NCI-H526 treated with DMSO at 0.1 percent for 48 hours (cell line): ENCODE data around the gene GABRR3.
"Not testable (repeated sequence)": the region's sequence is repeated elsewhere in the genome, so short reads cannot be mapped to it uniquely, and the experiment has no call there.

Experiments used
- DNase-seq: peaks from one replicate; lab custom pipeline; 2025; lab: John Stamatoyannopoulos, UW

GABRR3 gene

DNA sequence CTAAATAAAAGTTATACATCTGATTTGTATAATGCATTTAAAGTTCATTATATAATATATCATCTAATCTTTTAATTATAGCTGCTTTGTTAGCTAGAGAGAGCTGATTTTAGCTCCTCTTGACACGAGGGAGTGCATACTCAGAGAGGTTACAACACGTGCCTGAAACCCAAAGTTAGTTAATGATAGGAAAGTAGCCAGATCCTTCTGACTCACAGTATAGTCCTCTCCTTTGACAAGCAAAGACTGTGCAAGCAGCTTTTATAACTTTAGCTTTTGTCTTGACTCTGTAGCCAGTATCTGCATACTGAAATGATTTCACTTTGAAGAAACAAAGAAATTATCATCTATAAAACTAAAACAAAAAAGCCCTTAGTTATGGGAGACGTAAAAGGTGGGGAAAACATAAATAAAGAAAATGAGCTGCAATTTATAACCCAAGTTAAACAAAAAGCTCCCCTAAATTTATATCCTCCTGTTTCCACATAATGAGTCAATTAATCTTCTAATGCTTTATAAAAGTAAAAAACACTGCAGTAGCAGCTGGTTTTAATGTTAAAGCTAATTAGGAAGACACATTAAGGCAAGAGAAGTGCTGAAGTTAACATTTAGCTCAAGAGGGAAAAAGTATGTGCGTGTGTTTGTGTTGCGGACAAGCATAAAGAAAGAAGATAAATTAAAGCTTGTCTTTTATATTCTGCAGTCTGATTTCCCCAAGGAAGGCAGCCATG lies 13.1 kb downstream of the GABRR3 start:
- DNase-seq = no peak

DNA sequence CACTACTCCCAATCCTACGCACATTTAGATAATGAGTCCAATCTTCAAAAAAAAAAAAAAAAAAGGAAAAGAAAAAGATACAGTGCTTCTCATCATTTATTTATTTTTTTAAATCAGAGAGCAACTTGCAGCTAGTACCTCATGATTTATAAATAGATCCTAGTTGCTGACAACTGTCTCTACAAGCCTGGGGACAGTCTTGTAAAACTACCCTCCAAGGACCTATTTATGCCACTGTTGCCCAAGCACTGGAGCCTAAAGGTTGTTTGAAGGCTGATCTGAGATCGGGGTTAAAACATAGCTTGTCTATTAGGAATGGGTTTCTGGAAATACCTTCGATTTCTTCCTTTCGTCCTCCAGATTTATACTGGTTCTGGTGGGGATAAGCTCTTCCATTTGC lies 14.7 kb downstream of the GABRR3 start:
- no peak for DNase-seq

DNA sequence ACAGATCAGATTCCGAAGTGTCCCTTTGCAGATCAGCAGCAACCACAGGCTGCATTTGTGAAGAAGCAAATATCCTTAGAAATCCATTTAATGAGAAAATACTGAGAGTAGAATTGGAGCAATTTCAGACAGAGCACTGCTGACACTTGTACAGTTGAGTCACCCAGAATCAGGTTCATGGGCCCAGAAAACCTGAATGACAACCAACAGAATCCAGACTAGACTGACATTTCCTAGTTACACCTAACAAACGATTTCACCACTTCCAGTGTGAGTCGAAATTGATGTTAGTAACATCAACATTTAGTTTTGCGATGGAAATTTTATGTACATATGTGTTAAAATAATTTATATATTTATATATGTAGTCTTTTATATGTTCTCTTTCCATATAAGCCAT lies 16.8 kb downstream of the GABRR3 start:
- no peak for DNase-seq

DNA sequence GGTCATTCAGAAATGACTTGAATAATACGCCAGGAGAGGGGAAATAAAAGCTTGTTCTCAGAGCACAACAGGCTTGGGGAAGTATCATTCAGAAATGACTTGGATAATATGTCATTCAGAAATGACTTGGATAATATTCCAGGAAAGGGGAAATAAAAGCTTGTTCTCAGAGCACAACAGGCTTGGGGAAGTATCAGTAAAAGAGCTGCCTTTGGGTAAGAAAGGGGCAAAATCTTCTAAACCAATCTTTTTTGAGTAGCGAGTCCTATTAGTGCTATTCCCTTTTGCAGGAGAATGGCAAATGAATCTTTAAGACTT lies 20.9 kb downstream of the GABRR3 start:
- no peak for DNase-seq

DNA sequence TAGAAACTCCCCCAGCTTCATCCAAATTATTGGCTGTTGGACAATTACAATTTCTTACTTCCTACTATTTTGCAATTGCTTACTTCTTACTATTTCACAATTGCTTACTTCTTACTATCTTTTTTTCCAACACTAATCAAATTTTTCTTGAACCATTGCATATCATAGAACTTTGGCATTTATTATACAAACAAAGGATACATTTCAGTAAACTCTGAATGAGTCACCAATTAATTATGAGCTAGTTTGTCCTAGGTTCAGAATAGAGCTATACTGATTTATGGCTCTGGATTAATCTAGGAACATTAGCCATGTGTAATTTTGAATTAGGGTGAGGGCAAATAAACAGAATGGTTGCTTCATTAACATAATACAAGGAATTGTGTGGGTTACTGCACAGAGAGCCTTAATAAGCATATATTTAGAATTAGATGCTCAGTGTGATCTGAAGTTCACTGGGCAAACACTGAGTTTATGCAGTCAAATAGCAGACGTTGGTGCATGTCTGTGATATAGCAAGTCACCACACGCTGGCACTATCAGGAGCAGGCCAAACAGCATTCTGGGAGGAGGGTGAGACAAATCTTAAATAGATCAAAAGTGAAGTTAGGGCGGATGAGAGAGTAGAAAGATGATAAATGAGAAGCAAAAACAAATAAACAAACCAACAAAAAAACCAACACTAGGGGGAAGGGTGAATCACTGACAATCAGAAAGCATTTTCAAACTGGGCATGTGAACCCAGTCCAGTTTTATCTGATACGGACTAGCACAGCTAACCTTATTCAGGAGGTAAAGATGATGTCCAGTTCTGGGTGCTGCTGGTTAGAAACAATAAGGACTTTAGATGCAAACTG lies 21.5 kb downstream of the GABRR3 start:
- DNase-seq = peak; percentile 9

DNA sequence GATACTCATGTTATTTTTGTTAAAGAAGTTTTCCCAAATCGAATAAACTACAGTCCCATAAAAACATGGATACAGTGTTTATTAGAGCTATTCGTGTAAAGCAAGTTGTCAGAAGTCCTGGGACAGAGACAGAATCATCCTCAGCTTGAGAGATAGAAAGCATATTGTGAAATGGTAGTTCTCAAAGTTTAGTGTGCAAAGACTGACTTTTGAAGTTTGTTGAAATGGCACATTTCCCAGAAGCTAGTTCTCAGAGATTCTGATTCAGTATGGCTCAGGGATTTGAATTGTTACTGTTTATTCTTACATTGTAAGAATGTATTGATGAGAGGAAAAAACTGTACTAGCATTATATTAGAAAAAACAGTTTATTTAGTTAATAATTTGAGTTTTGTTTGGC lies 22.1 kb downstream of the GABRR3 start:
- no peak for DNase-seq

DNA sequence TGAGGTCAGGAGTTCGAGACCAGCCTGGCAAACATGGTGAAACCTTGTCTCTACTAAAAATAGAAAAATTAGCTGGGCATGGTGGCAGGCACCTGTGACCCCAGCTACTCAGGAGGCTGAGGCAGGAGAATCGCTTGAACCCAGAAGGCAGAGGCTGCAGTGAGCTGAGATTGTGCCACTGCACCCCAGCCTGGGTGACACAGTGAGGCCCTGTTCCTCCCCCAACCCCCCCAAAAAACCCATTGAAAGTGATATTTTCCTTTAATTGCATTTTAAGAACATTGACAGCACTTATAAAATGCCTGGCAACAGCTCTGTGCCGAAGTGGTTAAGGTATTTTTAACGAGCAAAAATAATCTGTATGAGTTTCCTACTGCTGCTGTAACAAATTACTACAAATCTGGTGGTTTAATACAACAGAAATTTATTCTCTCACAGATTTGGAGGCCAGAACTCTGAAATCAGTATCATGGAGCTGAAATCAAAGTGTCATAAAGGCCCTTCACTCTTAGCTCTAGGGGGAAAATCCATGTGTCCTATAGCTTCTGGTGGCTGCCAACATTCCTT lies 24.1 kb downstream of the GABRR3 start:
- not testable (repeated sequence) for DNase-seq

DNA sequence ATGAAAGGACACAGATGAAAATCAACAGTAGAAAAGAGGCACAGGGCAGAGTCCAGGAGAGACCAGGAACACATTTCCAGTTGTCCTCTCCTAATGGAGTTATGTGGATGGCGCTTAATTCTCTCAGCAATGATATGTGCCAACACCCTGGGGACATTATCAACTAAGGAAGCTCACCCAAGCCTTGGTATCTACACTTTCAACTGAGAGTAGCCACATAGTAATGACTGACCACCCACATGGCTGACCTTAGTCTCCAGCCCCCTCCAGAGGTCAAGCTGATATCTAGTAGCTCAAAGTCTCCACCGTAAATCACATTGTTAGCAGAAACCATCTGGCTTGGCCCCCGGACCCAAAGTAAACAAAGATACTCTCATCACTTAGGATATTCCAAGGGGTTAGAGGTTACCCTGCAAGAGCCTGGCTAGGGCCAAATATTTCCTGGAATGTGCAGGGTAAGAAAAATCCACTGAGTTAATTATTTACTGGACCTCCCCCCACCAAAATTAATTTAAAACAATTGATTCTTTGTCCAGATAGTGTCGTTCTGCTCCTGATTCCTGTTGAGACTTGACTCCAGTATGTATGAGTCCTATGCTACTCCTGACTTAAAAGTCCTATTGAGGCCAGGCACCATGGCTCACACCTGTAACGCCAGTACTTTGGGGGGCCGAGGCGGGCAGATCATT lies 24.8 kb downstream of the GABRR3 start:
- DNase-seq = no peak

DNA sequence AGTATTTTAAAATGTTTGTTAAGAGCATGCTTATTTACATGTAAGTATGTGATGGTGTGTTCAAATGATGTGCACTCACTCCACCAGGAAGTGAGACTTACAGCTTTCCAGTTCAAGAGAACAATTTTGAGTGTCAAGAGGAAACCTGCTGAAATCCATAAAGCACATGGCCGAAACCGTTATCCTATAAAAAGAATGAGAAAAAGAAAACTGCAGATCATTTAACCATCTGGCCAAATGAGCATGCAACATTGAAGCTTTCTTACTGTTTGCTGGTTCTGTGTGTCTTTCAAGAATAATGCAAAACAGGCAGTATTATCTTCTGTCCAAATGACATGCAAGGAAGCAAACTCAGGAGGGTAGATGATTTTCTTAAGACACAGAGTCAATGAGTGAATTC lies 26.3 kb downstream of the GABRR3 start:
- DNase-seq = no peak

DNA sequence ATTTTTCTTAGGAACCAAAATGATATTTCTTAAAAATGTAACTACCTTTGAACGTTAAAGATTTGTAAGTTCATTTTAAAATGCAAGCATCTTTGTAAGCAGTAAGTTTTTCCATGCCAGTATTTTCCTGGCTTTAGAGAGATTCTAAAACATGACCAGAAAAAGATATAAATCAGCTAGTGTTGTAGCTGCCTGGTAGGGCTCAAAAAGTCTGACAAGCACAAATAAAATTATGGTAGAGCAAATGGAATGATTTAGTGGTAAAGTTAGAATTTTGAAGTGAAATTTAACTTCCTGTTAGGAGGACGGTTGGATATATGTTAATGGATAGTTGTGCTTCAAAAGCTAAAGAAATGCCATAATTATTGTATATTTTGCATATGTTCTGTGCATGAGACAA lies 29.7 kb downstream of the GABRR3 start:
- no peak for DNase-seq

DNA sequence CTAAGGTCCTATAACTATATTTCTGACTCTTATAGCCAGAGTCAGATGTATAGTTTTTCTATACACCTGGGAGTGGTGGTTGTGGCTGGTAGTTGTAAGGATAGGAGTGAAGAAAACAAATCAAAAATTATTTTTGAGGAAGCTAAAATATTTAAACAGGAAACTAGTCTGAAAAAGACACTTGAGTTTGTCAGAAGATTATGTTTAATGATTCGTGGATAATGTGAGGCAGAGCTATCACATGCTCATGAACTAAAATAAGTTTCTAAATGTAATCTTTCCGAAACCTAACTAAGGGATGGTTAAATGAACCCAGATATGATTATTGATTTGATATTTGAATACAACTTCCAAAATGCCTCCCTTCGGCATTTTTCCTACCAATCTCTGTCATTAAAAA lies 30.4 kb downstream of the GABRR3 start:
- no peak for DNase-seq

DNA sequence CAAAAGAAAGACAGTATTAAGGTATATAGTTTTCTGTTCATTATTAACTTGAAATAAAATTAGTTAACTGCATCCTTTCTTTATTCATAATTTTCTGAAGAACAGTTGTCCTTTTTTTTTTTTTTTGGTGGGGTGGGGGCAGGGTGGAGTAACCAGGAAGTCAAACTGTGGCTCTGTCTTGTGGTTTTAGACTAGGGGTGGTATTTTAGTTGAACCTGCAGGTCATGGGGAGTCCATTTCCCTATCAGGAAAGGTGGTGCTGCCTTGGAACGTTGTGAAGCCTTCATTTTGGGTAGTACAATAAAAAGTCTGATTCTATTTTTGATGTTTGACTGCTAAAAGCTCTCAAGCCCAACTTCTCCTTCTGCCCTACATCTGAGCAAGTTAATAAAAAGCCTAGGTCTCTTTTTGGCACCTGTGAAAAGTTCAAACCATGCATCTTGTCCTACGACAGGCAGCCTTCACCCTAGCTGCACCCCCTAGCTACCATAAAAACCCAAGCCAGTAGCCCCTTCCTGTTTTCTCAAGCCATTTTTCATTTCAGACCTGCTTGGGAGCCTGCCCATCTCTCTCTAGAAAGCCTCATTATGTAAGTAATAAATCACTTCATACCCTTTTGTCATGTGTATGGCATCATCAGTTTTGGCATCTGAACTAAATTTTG lies 31.7 kb downstream of the GABRR3 start:
- no peak for DNase-seq

DNA sequence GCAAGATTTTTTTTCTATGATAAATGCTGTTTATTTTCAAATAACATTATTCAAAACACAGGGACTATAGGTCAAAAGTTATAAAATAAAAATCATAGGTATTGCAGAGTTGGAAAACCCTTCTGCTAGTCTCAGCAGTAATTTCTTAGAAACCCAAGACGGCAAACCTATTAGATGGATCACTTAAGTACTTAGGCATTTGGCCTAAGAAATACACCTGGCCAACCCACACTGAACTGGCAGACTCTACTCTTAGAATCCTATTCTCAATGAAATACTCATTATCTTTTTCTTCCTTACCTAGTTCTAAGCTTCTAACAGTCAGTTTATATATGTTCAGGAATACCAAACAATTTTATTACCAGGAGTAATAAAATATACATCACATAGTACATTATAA lies 32.4 kb downstream of the GABRR3 start:
- DNase-seq = no peak

DNA sequence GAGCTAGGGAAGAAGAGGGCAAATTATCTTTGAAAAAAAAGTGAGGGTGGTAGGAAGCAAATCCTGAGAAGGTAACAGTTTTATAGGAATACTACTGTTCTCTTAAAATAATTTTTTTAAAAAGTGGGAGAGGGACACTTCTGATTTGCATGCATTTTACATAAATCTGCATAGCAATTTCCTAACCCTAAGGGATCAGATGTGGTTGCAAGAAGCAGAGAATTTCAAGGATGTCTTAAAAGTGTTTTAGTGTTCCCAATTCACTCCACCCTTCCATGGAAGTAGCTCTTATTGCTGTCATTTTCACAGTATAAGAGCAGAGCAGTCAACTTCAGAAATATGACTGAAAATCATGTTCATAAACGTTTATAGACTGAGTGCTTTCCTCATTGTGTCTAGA lies 35.1 kb downstream of the GABRR3 start:
- DNase-seq = no peak

DNA sequence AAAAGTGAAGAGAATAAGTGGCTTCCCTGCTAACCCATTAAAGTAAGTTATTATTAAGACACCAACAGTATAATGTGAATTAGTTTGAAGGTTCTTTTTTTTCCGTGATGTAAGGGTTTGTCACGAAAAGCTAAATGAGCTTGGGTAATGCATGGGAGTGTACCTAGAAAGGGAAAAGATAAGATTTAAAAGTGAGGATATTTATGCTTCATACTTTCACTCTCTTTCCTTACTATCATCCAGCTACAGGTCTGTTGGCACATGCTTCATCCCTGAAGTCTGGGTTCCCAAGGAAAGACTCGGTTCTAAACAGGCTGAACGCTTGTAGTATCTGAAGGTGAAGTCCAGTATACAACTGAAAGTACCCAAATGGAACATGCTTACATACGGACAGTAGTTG lies 36.0 kb downstream of the GABRR3 start:
- DNase-seq = no peak

DNA sequence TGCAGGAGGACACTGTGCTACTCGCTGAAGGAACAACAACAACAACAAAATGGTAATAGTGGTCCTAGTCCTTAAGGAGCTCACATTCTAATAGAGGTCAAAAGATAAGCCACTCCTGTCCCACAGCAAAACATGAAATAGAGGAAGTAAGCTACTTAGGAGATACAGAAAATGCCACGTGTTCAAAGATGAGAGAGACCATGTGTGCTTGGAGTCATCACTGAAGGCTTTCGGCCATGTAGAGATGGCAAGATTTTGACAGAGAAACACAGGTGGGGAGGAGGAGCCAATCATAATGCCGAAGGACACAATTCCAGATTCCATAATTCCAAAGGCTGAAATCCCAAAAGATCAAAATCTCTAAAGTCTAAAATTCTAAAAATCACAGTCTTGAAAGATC lies 38.1 kb downstream of the GABRR3 start:
- no peak for DNase-seq

DNA sequence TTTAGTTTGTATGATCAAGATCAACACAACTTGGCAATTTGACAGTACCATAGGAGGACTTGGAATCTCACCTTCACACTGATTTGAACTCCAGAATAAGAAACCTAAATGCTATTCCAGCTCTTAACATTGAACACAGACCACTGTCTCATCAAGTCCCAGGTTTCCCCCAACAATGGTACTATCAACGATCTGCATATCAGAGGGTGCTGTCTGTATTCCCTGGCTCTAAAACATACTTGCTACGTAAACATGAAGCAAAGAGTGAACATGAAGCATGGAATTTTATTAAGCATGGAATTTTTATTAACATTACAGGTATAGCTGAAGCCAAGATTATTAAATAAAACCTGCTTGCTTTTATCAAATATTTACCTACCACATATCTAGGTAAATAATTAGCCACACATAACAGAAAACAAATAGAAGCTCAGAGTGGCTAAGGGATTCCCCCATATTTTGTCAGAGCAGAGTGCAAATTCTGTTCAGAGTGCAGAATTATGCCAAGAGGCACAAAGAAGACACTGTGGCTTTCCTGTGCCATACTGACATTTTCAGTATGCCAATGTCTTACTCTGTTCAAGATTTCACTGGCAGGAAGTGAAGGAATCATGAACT lies 40.7 kb downstream of the GABRR3 start:
- DNase-seq = no peak

DNA sequence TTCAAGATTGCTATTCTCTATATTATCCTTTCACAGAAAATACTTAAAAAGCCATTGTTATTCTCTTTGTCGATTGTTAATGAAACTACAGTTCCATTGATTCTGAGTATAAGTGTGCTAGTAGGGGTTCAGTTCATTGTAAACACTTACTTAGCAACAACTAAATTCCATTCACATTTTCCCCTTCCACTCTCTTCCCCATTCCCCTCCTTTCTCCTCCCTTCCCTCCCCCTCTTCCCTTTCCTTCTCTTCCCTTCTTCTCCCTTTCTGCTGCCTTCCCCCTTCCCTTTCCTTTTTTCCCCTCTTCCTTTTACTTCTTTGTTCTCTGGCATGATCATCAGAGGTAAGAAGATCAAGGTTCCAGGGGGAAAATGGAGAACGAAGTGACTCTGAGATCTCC lies 41.6 kb downstream of the GABRR3 start:
- no peak for DNase-seq

DNA sequence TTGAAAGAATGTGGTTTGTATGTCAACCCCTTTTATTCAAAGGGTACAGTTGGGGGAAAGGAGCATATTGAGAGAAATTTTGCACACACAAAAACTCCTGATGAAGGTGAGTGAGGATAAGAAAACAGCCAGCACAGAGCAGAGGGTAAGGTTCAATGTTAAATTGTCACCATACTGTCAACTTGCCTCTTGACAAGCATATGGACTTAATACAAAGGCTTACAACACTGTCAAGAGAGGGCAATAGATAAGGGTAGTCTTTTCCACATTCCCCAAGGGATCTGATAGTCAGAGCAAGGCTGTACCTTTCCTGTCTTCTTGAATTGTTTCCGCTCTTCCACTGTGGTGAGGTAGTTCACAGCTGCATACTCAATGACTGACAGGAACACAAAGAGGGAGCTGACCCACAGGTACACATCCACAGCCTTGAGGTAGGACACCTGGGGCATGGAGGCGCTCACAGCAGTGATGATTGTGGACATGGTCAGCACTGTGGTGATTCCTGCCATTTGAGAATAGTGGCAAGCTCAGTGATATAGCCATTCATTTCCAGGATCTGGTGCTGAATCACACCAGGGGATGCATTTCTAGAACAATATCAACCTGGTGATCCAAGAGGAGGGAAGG lies 42.5 kb downstream of the GABRR3 start:
- no peak for DNase-seq

DNA sequence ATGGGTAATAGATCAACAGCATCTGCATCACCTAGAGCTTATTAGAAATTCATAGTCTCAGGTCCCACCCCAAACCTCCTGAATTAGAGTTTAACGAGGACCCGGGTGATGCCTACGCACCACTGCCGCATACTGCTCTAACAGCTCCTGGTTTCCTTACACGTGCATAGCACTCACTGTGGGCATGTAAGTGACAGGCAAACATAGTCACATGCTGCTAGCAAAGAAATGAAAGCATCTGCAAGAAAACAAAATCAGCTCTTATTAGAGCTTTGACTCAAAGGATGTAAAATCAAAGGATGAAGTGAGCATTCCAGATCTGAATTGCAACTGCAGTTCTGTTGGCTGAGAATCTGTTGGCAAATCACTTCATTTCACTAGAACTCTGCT lies 43.8 kb downstream of the GABRR3 start:
- DNase-seq = no peak

DNA sequence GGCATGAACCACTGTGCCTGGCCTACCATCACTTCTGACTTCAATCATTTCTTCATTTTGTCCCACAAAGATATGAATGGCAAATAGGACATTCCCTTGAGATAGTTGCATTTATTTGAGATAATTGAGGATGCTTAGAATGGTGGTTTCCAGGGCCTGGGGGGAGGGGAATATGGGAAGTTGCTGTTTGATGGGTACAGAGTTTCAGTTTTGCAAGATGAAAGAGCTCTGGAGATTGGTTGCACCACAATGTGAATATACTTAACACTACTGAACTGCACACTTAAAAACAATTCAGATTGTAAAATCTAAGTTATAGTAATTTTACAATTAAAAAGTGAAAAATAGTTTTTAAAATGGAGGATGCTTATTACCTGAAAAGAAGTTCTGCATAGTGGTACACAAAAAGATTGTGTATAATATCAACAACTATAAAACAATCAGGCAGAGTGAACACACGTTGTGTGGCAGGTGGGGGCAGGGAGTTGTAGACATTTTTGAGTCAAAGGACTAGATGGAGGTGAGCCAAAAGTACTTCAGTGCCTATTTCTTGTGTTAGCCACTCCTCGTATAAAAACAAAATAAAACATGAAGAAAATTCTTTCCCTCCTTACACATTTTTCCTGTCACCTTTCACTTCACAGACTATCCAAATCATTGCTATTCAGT lies 44.4 kb downstream of the GABRR3 start:
- no peak for DNase-seq
